Renal pelvis (tissue), 12 donors: ENCODE measurements around the gene HMX1. TPM values are rescaled to one million over a fixed set of nuclear protein-coding genes. Genes with fewer than 3 reads are reported as not detected.

ENCODE experiments used
- DNase-seq: peaks from one replicate; pipeline ENCODE4 v3.0.0-alpha.2; 2013
- long read RNA-seq, 16 experiments: transcript quantifications; one replicate each; lab custom pipeline, GENCODE V29; 2026
- polyA plus RNA-seq, 3 donors: library from polyadenylated mRNA; unstranded; fragments of 120-200 nt; gene quantifications; one replicate each; pipeline ENCODE4 v1.2.1, GENCODE V29; 2013; ENCODE audit not compliant: insufficient read length in 3 of 3

HMX1 gene
- polyA plus RNA-seq: not detected
- long read RNA-seq, donor 1: 0 reads
- long read RNA-seq, donor 2: 0 reads
- long read RNA-seq, donor 3: 0 reads
- long read RNA-seq, donor 4: 0 reads
- long read RNA-seq, donor 5: 0 reads
- long read RNA-seq, donor 6: 0 reads
- long read RNA-seq, donor 7: 0 reads
- long read RNA-seq, donor 8, partial matches to known transcripts: 0 of 1 reads
- long read RNA-seq, donor 8, other reads (novel, unspliced or antisense): 0 of 1 reads
- long read RNA-seq, donor 9: 0 reads
- long read RNA-seq, donor 10: 0 reads
- long read RNA-seq, donor 11: 0 reads
- long read RNA-seq, donor 12: 0 reads
- long read RNA-seq, donor 13: 0 reads
- long read RNA-seq, donor 14: 0 reads
- long read RNA-seq, donor 15: 0 reads
- long read RNA-seq, donor 16: 0 reads

DNA sequence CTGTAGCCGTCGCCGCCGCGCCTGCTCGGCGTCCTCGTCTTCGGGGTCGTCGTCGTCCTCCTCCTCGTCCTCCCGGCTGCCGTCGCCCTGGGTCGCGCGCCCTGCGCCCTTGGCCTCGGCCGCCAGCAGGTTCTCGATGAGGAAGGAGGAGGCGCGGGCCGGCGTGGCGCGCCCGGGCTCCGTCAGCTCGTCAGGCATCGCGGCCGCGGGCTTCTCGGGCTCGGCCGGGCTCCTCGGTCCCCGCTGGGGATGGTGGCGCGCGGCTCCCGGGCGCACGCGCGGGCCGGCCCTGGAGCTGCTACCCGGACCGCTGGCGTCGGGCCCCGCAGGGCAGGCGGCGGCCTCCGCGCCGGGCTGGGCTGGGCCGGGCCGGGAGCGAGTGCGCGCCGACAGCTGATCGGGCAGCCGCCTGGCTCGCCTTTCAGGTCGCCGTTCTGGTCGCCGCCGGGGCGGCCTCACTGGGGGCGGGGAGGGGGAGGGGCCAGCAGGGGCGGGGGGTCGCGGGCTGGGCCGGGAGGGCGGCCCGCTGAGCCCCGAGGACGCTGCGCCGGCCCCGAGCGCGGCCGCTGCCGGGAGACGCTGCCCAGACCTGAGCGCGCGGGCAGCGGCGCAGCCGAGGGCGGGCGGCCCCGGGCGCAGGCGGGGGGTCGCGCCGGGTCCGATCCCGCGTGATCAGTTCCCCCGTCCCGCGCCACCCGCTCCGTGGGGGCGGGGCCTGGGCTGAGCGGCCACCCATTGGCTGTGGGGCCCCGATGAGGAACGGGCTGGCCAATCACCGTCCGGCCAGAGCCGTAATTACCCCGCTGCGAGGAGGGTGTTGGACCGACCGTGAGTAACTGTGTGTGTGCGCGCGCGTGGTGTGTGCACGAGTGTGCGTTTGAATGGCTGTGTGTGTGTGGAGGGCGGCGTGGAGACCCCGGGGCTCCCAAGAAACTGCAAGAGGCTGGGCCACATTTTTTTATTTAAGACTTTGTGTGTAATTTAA, at the start of gene HMX1:
Gene HMX1 (minus strand): TSS at position 423 of the 985 bp plus-strand sequence. CDS start 225 bp downstream, at position 198.
- DNase-seq: peak; percentile 40

DNA sequence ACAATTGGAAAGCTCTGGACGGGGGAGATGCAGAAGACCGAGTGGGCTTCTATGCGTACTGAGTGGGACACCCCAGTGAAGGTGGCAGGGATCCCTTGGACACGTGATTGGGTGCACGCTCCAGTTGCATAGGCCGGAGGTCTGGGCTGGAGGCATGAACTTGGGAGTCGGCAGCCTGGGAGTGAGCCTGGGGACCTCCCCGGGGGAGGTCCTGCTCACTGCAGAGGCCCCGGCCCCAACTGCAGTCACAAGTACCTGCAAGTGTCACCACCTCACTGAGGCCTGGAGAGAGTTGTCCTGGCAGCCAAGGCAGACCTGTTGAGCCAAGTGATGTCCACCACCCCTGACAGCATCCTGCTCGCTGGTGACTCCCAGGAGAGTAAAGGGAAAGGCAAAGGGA, 49.3 kb upstream of the HMX1 start:
- DNase-seq: no peak

DNA sequence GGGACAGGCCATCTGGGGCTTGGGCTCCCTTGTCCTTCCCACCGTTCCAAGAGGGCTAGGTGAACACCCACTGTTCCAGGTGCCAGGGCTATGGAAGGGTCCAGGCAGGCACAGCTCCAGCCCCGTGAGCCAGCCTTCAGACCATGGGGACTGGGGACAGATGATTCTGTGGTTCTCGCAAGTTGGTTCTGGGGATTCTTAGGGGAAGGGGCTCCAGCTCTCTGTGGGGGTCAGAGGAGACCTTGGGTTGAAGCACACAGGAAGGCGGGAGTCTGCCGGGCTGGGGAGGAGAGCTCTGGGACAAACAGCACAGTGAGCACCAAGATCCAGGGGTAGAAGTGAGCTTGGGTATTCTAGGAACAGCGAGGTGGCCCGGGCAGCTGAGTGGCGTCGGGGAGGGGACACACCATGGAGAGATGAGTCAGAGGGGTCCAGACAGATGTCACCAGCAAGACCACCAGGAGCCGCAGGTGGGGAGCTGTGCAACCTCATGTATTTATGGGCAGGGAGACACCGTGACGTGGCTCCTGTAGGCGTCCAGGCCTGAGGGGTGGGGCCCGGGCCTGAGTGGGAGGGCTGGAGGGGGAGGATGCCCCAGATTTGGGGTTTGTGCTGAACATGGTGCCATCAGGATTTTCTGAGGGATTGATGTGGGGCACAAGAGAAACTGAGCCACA, 48.8 kb upstream of the HMX1 start:
- DNase-seq: no peak

DNA sequence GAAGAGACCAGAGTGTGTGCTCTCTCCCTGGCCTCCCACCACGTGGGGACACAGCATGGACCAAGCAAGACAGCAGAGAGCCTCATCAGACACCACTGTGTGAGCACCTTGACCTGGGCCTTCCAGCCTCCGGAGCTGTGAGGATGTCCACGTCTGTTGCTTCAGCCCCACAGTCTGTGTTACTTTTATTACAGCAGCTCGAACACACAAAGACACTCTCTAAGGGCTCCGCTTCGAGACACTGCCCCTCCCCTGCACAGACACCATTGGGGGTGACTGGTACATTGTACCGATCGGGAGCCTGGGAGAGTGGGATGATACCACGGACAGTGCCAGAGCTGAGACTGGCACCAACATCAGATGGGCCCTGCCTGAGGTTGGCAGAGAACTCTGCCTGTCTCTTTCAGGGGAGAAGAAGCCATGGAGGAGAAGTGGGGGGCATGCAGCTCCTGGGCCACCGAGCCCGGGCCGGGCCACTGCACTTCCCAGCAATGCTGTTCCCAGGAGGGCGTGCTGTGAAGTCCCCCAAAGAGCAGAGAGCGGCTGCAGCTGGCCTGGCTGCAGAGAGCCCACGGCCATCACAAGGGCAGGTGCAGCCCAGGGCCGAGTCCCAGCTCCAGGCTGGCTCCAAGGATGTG, 48.1 kb upstream of the HMX1 start:
- no peak for DNase-seq

DNA sequence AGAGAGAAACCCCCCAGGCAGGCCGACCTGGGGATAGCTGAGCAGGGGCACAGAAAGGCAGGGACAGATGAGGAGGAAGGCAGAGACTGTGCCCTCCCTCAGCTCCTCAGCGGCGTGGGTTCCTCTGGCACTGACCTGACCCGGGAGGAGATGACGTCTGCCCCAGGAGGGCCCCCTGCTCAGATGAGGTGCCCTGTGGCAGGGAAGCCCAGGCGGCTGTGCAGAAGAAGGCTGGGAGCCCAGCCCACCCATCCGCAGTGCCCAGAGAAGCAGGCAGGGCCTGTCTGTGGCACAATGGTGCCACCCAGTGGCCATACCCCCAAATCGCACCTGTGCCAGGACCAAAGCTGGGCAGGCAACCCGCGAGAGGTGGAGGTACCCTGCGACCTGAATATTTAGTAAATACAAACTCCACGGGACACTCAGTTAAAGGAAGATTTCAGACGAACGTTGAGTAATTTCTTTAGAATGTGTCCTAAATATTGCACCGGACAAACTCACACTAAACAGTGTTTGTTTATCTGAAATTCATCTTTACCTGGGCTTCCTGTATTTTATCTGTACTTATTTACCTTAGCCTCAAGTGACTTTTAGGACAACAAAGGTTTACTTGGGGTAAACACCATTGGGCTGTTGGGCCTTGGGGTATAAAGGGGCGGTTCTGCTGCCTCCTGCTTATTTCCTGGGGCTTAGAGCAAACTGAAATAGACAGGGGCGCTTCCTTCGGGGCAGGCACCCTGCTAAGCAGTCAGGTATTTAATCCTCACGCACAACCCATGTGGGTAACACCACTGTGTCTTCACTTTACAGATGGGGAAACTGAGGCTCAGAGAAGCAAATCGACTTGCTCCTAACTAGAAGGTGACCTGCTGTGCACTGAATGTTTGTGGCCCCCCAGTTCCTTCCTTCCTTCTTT, 46.5 kb upstream of the HMX1 start:
- DNase-seq: peak; percentile 49

DNA sequence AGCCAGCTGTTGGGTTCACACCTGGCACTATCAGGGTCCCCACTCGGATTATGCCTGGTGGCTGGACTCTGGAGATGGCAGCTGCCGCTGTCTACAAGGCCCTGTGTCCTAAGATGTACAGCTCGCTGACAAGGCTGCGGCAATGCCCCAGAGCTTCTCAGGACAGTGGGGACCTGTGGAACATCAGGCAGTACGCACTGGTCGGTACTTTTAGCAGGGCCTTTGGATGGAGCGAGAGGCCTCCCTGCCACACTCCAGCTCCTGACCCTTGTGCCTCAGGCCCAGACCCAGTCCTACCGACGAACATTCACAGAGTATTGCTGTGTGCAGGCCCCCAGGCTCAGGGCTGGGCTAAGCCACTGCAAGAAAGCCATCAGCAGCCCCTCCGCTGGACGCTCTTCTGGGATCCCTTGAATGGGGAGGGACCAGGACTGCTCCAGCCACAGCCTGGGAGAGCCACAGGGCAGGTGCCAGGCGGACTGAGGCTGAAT, 45.7 kb upstream of the HMX1 start:
- DNase-seq: no peak

DNA sequence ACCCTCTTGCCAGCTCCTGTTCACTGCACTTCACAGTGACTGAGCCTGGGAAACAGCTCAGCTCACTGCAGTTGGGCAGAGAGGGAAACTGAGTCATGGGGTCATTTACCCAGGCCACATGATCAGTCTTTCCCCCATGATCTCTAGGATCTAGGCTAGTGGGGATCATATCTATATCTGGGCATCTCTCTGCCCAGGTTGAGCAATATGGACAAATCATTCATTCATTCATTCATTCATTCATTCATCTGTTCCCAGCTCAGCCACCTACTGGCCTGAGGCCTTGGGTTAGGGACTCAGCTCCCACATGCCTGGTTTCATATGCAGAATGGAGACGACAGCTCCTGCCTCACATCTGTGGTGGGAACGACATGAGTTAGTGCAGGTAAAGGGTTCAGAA, 45.3 kb upstream of the HMX1 start:
- DNase-seq: no peak

DNA sequence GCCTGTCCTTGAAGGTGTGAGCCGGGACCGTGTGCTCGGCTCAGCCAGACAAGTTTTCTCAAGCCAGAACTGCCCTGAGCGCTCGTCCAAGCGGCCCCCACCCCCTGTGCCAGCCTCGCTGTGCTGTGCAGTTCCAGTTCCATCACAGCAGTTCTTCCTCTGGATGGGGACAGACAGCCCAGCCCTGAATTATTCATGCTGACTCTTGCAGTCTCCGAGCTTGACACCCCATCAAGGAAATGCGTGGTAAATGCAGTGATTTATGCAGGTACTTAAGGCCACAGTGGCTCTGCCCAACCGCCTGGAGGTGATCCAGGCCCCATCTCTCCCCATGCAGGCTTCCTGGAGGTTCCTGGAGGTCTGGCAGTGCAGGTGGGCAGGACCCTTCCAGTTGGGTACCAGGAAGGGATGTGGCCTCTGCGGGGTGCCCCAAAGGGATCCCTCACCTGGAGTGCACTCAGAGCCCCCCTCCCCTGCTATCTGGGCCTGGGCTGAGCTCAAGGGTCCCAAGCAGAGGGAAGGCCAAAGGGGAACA, 44.8 kb upstream of the HMX1 start:
- DNase-seq: no peak

DNA sequence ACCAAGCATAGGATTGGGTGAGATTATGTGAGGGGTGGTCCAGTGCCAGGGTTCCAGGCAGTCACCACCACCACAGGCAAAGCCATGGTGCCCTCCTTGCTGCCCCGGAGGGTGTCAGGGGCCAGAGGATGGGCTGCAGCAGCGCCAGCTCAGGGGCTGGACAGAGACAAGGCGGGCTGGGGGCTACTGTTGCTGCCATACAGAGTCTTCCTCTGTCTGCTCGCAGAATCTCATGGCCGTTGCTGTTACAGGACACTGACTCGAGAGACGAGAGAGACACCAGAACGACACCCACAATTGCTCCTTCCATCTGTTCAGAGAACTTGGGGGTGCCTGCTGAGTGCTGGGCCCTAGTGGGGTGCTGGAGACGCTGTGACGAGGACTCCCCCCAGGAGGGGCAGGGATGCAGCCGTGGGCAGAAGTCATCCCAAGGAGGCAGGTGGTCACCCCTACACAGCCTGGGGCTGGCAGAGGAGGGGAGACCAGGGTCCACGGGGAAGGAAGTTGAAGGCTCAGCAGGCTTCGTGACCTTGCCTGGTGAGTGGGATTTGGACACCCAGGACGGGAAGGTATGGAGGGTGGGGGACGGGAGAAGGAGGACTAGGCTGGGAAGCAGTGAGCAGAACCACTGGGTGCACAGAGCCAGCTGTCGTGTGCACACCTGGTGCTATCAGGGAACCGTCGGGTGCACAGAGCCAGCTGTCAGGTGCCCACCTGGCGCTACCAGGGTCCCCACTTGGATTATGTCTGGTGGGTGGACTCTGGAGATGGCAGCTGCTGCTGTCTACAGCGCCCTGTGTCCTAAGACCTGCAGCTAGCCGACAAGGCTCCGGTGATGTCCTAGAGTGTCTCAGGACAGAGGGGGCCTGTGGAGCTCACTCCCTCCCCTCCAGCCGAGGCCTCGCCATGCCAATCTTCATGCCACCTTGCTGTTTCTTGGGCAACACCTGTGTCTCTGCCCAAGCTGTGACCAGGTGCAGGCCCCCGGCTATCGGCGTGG, 43.9 kb upstream of the HMX1 start:
- no peak for DNase-seq

DNA sequence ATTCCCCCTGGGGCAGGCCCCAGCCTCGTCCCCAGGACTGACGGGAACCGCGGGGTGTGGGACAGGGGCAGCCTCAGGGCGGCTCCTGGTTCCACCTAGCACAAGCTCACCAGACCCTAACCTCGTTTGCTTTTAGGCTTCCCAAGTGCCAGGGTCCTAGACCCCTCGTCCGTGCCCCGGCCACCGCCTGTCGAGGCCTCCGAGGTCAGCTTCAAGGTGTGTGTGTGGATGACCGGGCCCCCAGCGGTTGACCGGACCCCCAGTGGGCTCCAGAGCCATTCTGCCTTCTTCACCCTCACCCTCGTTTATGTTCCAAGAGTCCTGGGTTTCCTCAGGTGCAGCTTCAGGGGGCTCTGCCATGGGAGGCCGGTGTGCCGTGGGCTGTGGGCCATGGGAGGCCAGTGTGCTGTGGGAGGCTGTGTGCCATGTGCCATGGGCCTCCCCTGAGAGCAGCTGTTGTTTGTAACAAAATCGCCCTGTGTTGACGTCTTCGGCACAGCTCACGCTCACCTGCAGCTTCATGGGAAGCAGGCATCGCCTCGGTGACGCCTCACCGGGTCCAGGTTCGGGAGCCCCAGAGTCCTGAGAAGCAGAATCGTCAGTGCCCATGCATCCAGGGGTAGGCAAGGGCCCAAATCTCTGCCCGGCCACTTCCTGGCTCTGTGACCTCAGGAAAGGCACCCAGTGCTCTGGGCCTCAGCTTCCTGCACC, 43.0 kb upstream of the HMX1 start:
- no peak for DNase-seq

DNA sequence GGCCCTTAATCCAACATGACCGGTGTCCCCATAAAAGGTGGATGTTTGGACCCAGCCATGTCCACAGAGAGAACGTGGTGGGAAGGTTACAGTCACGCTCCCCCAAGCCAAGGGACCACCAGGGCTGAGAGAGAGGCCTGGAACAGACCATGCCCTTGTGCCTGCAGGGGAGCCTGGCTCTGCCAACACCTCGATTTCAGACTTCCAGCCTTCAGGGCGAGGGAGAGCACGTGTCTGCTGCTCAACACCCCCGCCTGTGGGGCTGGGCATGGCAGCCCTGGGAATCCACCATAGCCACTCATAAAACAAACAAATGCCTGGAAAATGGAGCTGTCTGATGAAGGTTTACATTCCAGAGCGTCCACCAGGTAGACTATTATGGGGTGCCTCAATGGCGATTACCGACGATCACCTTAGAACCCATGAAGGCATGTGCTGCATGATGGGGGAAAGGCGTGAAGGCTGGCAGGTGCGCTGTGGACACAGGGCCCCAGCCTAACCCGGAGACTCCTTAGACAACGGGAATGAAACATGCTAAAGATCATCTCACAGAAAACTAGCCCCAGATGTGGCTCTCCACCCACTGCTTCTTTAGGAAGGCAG, 42.3 kb upstream of the HMX1 start:
- DNase-seq: no peak

DNA sequence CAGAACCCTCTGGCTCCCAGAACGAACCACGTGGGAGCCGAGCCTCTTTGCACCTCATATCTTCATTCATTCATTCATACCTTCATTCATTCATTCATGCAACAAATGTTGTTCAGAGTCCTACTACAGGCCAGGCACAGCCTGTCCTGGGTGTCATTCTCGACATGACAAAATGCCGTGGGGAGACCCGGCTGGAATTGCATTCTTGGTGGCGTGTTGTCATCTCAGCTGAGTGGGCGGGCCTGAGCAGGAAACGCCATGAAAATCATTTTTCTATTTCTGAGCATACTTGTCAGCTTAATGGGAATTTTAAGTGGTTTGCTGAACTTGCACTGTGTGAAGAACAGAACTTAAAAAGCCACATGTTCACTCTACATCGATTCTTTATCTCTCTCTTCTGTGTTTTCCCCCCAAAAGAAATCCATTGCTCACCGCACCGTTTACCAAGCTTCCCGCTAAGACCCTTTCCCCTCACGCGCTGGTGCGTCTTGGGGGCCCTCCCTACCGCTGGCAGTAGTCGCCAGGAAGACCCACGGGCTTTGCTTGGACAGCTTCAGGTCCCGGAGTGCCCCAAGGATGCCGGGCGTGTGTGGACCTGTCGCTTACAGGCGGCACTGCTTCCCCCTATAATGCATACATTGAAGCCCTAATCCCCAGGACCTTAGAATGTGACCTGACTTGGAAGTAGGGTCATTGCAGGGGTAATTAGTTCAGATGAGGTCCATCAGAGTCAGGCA, 41.6 kb upstream of the HMX1 start:
- DNase-seq: no peak

DNA sequence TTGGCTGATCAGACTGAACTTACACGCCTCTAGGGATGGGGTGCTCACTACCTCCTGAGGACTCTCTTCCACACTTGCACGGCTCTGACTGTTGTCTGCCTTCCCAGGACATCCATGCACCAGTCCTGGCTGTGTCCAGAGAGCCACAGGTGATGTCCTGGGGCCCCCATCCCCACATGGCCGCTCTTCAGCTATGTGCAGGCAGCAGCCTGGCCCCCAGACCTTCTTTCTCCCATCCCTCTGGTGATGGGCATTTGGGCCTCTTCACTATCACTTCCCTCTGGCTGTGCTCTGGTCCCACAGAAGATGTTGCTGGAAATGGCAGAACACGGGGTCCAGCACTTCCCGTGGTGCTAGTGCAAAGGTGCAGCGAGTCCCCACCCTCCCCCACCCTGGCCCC, 40.9 kb upstream of the HMX1 start:
- no peak for DNase-seq

DNA sequence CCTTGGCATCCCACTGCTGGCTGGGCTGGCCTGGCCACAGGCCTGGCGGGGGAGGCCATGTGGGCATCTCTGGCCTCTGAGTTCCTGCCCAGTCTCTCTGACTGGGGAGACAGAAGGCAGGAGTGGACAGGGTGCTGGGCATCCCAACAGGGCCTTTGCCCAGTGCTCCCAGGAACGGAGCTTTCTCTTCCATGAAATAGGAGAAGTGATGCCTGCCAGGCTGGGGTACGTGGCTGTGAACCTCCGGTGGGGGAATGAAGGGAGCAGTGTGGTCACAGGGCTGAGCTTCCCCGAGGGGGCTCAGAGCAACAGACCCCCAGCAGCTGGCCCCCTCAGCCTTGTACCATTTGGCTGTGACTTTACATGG, 40.4 kb upstream of the HMX1 start:
- DNase-seq: no peak

DNA sequence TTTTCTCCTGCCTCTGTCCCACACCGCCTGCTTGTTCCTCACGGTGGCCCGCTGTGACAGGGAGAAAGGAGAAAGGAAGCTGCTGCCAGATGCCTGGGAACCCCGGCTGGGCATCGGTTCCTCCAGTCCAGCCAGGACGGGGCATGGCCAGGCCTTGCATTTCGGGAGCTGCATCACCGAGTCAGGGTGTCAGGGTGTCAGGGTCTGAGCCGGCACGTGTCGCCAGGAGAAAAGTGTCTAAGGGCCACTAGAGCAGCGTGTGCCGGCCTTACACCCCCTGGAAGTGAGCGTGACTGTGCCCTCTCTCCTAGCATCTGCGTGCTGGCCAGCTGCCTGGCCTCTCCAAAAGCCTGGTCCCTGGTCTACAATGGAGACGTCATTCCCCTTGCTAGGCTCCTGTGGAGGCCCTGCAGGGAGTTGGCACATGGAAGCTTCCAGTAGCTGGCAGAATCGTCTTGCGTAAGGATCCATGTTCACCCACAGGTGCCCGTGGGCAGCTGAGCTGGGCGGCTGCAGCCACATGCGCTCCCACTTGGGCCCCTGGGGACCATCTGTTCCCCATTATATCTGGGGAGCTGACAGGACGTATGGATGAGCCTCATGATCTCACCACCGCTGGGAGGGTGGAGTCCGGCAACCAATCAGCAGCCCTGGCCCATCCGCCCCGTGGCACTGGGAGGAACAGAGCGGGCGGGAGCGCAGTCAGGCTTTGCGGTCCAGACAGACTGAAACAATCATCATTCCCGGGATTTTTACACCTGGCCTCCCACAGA, 39.9 kb upstream of the HMX1 start:
- no peak for DNase-seq

DNA sequence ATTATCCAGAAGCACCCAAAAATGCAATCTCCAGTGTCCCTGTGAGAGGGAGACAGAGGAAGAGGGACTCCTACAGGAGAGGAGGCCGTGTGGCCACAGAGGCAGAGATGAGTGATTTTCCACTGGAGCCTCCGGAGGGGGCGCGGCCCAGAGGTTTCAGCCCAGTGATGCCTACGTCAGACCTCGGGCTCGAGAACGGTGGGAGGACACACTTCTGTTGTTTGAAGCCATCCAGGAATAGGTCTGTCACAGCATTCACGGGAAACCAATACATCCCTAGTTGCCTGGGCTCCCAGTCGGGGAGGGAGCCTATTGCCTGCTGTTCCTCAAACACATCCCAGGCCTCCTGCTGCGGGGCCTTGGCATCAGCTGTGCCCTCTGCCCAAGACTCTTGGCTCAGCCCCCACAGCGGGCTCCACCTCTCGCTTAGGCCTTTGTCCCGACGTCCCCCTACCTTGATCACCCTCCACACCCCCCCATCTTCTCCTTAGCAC, 39.2 kb upstream of the HMX1 start:
- DNase-seq: no peak
